A673 (cell line): ENCODE results near the gene LRRC10B. TPM values are rescaled to one million over a fixed set of nuclear protein-coding genes. Genes with fewer than 3 reads are reported as not detected.

Experiments
- BruUV-seq: library from RNA; stranded (reverse); fragments of 400-500 nt; replicated peaks from 2 replicates; lab custom pipeline; 2021; lab: Mats Ljungman, UMichigan
- CTCF ChIA-PET: fragments of 300-600 bp; sonication (Branson Sonifier 250); formaldehyde crosslinking; loops from one replicate; lab custom pipeline; 2022; ENCODE audit warnings: antibody characterized with exemption; lab: Charles Lee
- POLR2A ChIA-PET: fragments of 300-600 bp; sonication (Branson Sonifier 250); formaldehyde crosslinking; loops from one replicate; lab custom pipeline; 2022; ENCODE audit warnings: antibody characterized with exemption; ENCODE audit not compliant: low non-redundant PET; lab: Charles Lee
- DNase-seq: peaks from one replicate; pipeline ENCODE4 v3.0.0-alpha.2; 2015; ENCODE audit warnings: low spot score
- H3K27ac ChIP-seq: fragments of 200-600 bp; sonication (generic); 2 replicates; pipeline ENCODE4 v1.5.1; 2016; ENCODE audit warnings: mixed run types, low read depth, mild to moderate bottlenecking, mixed read lengths, antibody characterized with exemption, low read length; ENCODE audit not compliant: poor library complexity, severe bottlenecking
- H3K27me3 ChIP-seq: fragments of 200-600 bp; sonication (generic); replicated peaks from 2 replicates; pipeline ENCODE4 v1.6.1; 2017; ENCODE audit warnings: mixed run types, low read depth, mild to moderate bottlenecking, mixed read lengths, antibody characterized with exemption, low read length; ENCODE audit not compliant: insufficient read depth, poor library complexity
- H3K36me3 ChIP-seq: fragments of 200-600 bp; sonication (generic); 2 replicates; pipeline ENCODE4 v1.6.1; 2016; ENCODE audit warnings: mixed run types, mild to moderate bottlenecking, mixed read lengths, antibody characterized with exemption, low read length; ENCODE audit not compliant: insufficient read depth, poor library complexity, severe bottlenecking
- H3K4me1 ChIP-seq: fragments of 200-600 bp; sonication (generic); 2 replicates; pipeline ENCODE4 v1.6.1; 2017; ENCODE audit warnings: mixed run types, mild to moderate bottlenecking, mixed read lengths, antibody characterized with exemption, low read length; ENCODE audit not compliant: insufficient read depth, poor library complexity, severe bottlenecking
- H3K4me3 ChIP-seq: fragments of 200-600 bp; sonication (generic); 2 replicates; pipeline ENCODE4 v1.5.1; 2016; ENCODE audit warnings: low read depth, mixed run types, mild to moderate bottlenecking, mixed read lengths, low read length; ENCODE audit not compliant: poor library complexity, severe bottlenecking
- H3K9me3 ChIP-seq: fragments of 200-600 bp; sonication (generic); 2 replicates; pipeline ENCODE4 v1.6.1; 2016; ENCODE audit warnings: mixed run types, low read depth, mild to moderate bottlenecking, mixed read lengths, antibody characterized with exemption, low read length; ENCODE audit not compliant: poor library complexity, severe bottlenecking
- EZH2 ChIP-seq: fragments of 200-600 bp; sonication (generic); IDR thresholded peaks from 2 replicates; pipeline ENCODE4 v1.6.1; 2017; ENCODE audit warnings: borderline replicate concordance, low read depth, mild to moderate bottlenecking, mixed read lengths, antibody characterized with exemption, low read length; ENCODE audit not compliant: poor library complexity, severe bottlenecking
- intact Hi-C: fragments of 100-400 bp; cut with micrococcal nuclease; formaldehyde crosslinking; loops from one replicate; pipeline ENCODE4 v1.10.0; 2022; ENCODE audit not compliant: unreplicated experiment
- total RNA-seq: library from RNA; stranded (reverse); gene quantifications from 2 replicates; pipeline ENCODE4 v1.2.3, GENCODE V29; 2021
- TF ChIP-seq, protein P1 (sequence below): fragments of 300-800, 200-600 bp; sonication (generic); conservative IDR thresholded peaks from 2 replicates; pipeline ENCODE4 v1.5.1; 2017; ENCODE audit warnings: low read depth, mild to moderate bottlenecking, antibody characterized with exemption, low read length, moderate library complexity, mixed read lengths

LRRC10B gene
- total RNA-seq, 1 experiment from 2014 or later, result 17.4 TPM

GRCh38 chr11:61540528-61540927, 32.0 kb downstream of the LRRC10B start:
- no TSS peak for BruUV-seq
- TF ChIP-seq EZH2, result no peak
- TF ChIP-seq, protein P1, sequence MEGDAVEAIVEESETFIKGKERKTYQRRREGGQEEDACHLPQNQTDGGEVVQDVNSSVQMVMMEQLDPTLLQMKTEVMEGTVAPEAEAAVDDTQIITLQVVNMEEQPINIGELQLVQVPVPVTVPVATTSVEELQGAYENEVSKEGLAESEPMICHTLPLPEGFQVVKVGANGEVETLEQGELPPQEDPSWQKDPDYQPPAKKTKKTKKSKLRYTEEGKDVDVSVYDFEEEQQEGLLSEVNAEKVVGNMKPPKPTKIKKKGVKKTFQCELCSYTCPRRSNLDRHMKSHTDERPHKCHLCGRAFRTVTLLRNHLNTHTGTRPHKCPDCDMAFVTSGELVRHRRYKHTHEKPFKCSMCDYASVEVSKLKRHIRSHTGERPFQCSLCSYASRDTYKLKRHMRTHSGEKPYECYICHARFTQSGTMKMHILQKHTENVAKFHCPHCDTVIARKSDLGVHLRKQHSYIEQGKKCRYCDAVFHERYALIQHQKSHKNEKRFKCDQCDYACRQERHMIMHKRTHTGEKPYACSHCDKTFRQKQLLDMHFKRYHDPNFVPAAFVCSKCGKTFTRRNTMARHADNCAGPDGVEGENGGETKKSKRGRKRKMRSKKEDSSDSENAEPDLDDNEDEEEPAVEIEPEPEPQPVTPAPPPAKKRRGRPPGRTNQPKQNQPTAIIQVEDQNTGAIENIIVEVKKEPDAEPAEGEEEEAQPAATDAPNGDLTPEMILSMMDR, result no peak
- Histone ChIP-seq H3K27ac (no peak overlapping the region), H3K27me3 (no peaks in the 10 kb centered on the region), H3K9me3 (no peaks in the 10 kb centered on the region), H3K4me1 (no peaks in the 10 kb centered on the region), H3K4me3 (no peak overlapping the region), H3K36me3 (no peaks in the 10 kb centered on the region)
- CTCF ChIA-PET, result interaction anchor here (1.0 kb wide), 1 partner anchor 58 kb away, joined by 3 read pairs; no protein-coding TSS in a partner anchor
- POLR2A ChIA-PET, result interaction anchor here (0.6 kb wide), 1 partner anchor 31 kb away, joined by 10 read pairs; no protein-coding TSS in a partner anchor
- intact Hi-C loops, result no loop called here
- DNase-seq, result no peak

DNA sequence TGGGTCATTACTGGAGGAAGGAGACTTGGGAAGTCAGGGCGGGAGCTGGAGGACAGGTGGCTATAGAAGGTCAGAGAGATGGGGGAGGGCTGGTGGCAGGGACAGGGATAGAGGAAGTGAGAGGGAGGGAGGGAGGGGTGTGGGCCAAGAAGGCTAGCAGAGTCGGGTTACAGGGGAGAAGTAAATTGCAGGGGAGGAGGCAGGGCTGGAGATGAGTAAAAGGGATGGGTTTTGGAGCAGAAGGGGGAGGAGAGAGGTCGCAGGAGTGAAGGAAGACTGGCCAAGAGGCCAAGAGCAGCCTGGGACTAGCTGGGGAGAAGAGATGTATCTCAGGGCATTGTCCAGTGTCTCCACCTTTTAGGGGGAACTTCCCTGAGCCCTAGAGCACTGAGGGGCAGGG, 33.0 kb downstream of the LRRC10B start:
- ChIA-PET CTCF (no interaction called here), POLR2A (no interaction called here)
- Histone ChIP-seq H3K4me1 (no peaks in the 10 kb centered on the region), H3K9me3 (no peaks in the 10 kb centered on the region), H3K27ac (no peak overlapping the region), H3K27me3 (no peaks in the 10 kb centered on the region), H3K4me3 (no peak overlapping the region), H3K36me3 (no peaks in the 10 kb centered on the region)
- no peak for TF ChIP-seq EZH2
- no TSS peak for BruUV-seq
- intact Hi-C loops, result no loop called here
- DNase-seq, result no peak

DNA sequence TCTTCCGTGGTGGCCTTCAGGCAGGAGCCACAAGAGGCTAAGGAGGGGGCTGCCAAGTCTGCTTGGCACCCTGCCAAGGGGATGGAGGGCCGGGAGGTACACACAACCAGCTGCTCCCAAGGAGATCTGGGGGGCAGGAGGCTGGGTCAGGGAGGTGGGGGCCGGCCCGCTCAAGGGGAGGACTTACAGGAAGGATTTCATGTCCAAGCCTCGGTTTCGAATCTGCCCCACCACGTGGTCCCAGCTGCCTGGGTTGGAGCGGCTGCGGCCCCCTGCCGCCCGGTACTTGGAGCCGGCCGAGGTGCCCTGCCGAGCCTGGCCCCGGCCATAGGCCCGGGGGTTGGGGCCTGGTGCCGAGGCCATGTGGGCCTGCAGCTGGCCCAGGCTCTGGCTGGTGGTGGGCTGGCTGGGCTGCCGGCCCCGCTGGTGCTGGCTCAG, 33.5 kb downstream of the LRRC10B start:
- CTCF ChIA-PET, result no interaction called here
- POLR2A ChIA-PET, result no interaction called here
- no peak overlapping the region for H3K27ac ChIP-seq
- H3K36me3 ChIP-seq, result no peaks in the 10 kb centered on the region
- H3K4me3 ChIP-seq, result no peak overlapping the region
- no peak for DNase-seq
- BruUV-seq, result no TSS peak
- intact Hi-C loops, result no loop called here
- no peaks in the 10 kb centered on the region for H3K4me1 ChIP-seq
- H3K9me3 ChIP-seq, result no peaks in the 10 kb centered on the region
- H3K27me3 ChIP-seq, result no peaks in the 10 kb centered on the region
- TF ChIP-seq, protein P1, result no peak
- no peak for TF ChIP-seq EZH2

DNA sequence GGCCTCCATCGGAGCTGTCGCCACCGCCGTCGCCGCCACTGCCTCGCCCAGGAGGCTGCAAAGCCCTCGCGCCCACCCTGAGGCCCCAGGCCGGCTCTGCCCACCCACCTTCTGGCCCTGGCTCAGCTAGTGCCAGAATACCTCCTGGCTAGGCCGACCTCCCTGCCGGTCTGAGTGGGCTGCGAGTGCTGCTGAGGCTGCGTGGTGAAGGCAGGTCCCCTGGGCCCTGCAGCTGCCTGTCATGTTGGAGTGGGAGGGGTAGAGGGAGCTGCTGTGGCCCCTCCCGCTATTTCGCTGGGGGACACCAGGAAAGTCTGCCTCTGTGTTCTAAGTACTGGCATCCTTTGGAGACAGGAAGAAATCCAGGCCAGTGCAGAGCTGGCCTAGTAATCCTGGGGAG, 34.2 kb downstream of the LRRC10B start:
- Histone ChIP-seq H3K27me3 (no peaks in the 10 kb centered on the region), H3K4me3 (no peak overlapping the region), H3K36me3 (no peaks in the 10 kb centered on the region), H3K4me1 (no peaks in the 10 kb centered on the region), H3K27ac (no peak overlapping the region), H3K9me3 (no peaks in the 10 kb centered on the region)
- BruUV-seq, result no TSS peak
- TF ChIP-seq, protein P1, result no peak
- no peak for TF ChIP-seq EZH2
- CTCF ChIA-PET, result no interaction called here
- intact Hi-C loops, result no loop called here
- no peak for DNase-seq
- POLR2A ChIA-PET, result no interaction called here
